ENCODE measurements around the gene ENSA. TPM values are rescaled to one million over a fixed set of nuclear protein-coding genes. Genes with fewer than 3 reads are reported as not detected.
"Not testable (repeated sequence)": the region's sequence is repeated elsewhere in the genome, so short reads cannot be mapped to it uniquely, and the experiment has no call there.

Gene ENSA, protein sequence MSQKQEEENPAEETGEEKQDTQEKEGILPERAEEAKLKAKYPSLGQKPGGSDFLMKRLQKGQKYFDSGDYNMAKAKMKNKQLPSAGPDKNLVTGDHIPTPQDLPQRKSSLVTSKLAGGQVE
- total RNA-seq, result 100 to 1,000 TPM; 202 to 252 TPM

DNA sequence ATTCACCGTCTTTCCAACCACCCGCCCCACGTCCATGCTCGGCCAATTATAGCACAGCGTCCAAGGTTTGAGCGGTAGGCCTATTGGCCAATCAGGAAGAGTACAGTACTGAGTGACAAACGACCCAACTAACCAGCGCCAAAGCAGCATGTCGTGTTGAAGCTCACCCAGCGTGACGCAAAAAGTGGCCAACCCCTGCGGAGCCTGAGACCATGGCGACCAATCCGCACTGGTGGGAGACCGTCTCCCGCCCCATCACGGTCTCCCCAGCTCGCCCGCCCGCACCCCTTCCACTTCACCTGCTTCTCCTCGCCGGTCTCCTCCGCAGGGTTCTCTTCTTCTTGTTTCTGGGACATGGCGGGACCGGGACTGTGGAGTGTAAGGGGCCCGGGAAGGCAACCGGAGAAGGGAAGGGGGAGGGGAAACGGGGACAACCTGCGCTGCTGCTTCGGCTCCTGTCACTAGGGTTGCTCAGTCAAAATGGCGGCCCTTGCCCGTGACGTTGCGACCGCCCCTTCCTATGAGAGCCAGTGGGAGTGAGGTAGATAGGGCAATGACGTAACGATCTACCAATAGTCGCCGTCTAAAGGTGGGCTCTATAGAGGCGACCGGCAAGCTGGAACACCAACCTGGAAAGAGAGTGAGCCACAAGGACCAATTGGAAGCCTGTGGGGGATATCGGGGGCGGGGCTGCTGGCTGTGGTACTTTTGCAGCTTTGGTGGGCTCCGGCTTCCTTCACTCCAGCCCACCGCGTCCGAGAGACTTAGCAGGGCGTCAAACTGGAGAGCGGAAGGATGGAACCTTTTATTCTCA lies at the start of gene ENSA:
Gene ENSA (minus strand): TSS at position 498 of the 814 bp plus-strand sequence. CDS start 142 bp downstream, at position 356.
- Mint-ChIP-seq H3K4me1 (peaks cover 41% of the 10 kb centered on the region), H3K9me3 (ENCODE audit: low read depth) (no peaks in the 10 kb centered on the region), H3K27me3 (no peaks in the 10 kb centered on the region), H3K4me3 (no peak within 1 kb of the TSS), H3K27ac (no peak within 1 kb of the TSS), H3K36me3 (peaks cover 31% of the 10 kb centered on the region)
- CTCF ChIA-PET, result interaction anchor here (0.8 to 4.0 kb wide), 11 partner anchors 10 to 350 kb away, joined by 3 to 52 read pairs (median 3); partner anchors contain the start of genes GOLPH3L and MCL1
- ATAC-seq (peak; percentile 90), DNase-seq (peak; percentile 99)

DNA sequence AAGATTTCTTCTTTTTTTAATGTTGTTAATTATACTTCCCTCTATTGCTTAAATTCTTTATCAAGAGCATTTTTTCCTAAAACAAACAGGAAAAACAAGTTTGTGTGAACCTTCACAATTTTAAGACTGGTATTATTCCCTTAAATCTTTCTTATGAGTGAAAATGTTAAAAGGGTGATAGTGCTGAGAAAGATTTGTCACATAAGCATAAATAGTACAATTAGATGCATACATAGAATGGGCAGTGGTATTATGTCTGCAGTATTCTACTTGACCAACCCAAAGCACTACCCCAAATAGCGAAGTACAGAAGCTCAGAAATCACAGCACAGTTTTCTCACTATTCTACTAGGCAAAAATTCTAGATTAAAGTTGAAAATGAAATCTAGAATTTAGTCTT lies 49.6 kb upstream of the ENSA start:
- no peaks in the 10 kb centered on the region for H3K27me3 Mint-ChIP-seq
- DNase-seq, result no peak
- no peak overlapping the region for H3K27ac Mint-ChIP-seq
- H3K4me3 Mint-ChIP-seq, result no peak overlapping the region
- H3K4me1 Mint-ChIP-seq, result peaks cover 14% of the 10 kb centered on the region
- CTCF ChIA-PET, result no interaction called here
- no peak for ATAC-seq
- H3K36me3 Mint-ChIP-seq, result peaks cover 16% of the 10 kb centered on the region
- no peaks in the 10 kb centered on the region for H3K9me3 Mint-ChIP-seq (ENCODE audit: low read depth)

DNA sequence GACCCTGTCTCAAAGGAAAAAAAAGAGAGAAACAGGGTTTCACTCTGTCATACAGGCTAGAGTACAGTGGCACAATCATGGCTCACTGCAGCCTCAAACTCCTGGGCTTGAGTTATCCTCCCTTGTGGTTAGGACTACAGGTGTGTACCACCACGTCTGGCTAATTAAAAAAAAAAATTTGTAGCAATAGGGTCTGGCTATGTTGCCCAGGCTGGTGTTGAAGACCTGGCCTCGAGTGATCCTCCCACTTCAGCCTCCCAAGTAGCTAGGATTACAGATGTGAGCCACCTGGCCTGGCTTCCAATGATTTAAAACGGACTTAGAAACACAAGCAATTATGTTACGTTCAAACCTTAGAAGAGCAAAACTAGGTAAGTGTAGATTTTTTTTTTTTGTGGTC lies 45.5 kb upstream of the ENSA start:
- Mint-ChIP-seq H3K27me3 (no peaks in the 10 kb centered on the region), H3K36me3 (peaks cover 5% of the 10 kb centered on the region), H3K27ac (no peak overlapping the region), H3K4me3 (no peak overlapping the region), H3K4me1 (peaks cover 4% of the 10 kb centered on the region), H3K9me3 (ENCODE audit: low read depth) (no peaks in the 10 kb centered on the region)
- DNase-seq, result no peak
- no peak for ATAC-seq
- CTCF ChIA-PET, result no interaction called here

DNA sequence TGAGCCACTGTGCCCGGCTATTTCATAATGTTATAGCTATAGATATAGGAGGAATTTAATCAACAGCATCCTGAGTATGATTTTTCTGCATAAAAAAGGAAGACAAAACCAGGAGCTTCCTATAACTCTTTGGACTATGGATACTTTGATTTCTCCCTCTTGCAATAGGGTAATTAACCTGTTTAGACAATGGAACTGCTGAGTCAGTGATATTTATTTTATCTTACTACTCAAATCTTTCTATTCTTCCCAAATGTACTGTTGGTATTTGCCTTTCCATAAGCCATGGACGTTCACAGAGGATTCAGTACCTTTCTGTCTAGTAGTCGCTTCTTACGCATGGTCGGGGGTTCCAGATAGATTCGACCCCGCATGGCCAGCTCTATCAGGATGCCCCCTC lies 33.9 kb upstream of the ENSA start:
- H3K4me1 Mint-ChIP-seq, result no peaks in the 10 kb centered on the region
- CTCF ChIA-PET, result no interaction called here
- H3K4me3 Mint-ChIP-seq, result no peak overlapping the region
- H3K27me3 Mint-ChIP-seq, result no peaks in the 10 kb centered on the region
- peaks cover 29% of the 10 kb centered on the region for H3K36me3 Mint-ChIP-seq
- no peak for DNase-seq
- H3K27ac Mint-ChIP-seq, result no peak overlapping the region
- no peaks in the 10 kb centered on the region for H3K9me3 Mint-ChIP-seq (ENCODE audit: low read depth)
- ATAC-seq, result no peak

DNA sequence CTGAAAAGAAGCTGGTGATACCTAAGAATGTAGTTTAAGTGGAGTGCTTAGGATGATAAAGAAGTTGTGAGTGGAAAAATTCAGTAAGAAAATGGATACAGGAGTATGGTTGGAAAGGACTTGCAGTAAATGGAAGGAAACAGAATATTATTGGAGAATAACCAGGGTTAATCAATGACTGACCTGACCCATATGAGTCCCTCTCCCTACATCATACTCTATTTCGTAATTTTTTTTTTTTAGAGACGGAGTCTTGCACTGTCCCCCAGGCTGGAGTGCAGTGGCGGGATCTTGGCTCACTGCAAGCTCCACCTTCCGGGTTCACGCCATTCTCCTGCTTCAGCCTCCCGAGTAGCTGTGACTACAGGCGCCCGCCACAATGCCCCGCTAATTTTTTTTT lies 33.4 kb upstream of the ENSA start:
- Mint-ChIP-seq H3K4me1 (no peaks in the 10 kb centered on the region), H3K4me3 (no peak overlapping the region), H3K9me3 (ENCODE audit: low read depth) (no peaks in the 10 kb centered on the region), H3K27me3 (no peaks in the 10 kb centered on the region), H3K27ac (no peak overlapping the region), H3K36me3 (peaks cover 29% of the 10 kb centered on the region)
- ATAC-seq (no peak), DNase-seq (no peak)
- CTCF ChIA-PET, result no interaction called here

DNA sequence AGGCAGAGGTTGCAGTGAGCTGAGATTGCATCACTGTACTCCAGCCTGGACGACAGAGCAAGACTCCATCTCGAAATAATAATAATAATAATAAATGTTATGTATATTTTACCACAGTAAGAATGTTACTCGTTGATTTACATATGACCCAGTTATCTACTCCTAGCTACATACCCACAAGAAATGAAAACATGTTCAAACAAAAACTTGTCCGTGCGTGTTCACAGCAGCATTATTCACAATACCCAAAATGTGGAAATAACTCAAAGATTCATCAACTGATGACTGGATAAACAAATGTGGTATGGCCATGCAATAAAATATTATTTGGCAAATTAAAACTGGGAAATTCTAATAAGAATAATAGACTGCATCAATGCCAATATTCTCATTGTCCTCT lies 31.7 kb upstream of the ENSA start:
- no peaks in the 10 kb centered on the region for H3K4me1 Mint-ChIP-seq
- H3K27me3 Mint-ChIP-seq, result no peaks in the 10 kb centered on the region
- CTCF ChIA-PET, result no interaction called here
- ATAC-seq, result no peak
- H3K9me3 Mint-ChIP-seq (ENCODE audit: low read depth), result no peaks in the 10 kb centered on the region
- peaks cover 28% of the 10 kb centered on the region for H3K36me3 Mint-ChIP-seq
- H3K27ac Mint-ChIP-seq, result no peak overlapping the region
- H3K4me3 Mint-ChIP-seq, result no peak overlapping the region
- DNase-seq, result no peak

DNA sequence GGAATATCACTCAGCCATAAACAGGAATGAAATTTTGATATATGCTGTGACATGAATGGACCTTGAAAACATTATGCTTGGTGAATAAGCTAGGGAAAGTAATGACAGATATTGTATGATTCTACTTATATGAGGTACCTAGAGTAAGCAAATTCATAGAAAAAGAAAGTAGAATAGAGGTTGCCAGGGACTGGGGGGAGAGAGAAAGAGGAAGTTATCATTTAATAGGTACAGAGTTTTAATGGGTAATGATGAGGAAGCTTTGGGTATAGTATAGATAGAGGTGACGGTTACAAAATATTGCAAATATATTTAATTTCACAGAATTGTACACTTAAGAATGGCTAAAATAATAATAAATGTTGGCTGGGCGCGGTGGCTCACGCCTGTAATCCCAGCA lies 31.2 kb upstream of the ENSA start:
- Mint-ChIP-seq H3K4me1 (no peaks in the 10 kb centered on the region), H3K9me3 (ENCODE audit: low read depth) (no peaks in the 10 kb centered on the region), H3K4me3 (no peak overlapping the region), H3K36me3 (peaks cover 28% of the 10 kb centered on the region), H3K27ac (no peak overlapping the region), H3K27me3 (no peaks in the 10 kb centered on the region)
- no peak for ATAC-seq
- CTCF ChIA-PET, result no interaction called here
- DNase-seq, result no peak

DNA sequence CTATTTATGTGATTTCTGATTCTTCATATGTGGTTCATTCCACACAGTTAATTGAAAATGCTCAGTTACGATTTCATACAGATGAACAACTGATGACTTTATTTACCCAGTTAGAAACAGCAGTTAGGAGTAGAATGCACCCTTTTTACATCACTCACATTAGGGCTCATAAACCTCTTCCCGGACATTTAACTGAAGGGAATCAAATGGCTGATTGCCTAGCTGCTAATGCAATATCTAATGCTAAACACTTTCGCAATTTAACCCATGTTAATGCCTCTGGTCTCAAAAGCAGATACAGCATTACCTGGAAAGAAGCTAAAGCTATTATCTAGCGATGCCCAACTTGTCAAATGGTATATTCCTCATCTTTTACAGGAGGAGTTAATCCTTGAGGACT lies 27.7 kb upstream of the ENSA start:
- CTCF ChIA-PET; H3K4me1 Mint-ChIP-seq; H3K27ac Mint-ChIP-seq; H3K4me3 Mint-ChIP-seq; H3K9me3 Mint-ChIP-seq (ENCODE audit: low read depth); DNase-seq; ATAC-seq; H3K27me3 Mint-ChIP-seq: not testable (repeated sequence)
- peaks cover 21% of the 10 kb centered on the region for H3K36me3 Mint-ChIP-seq

DNA sequence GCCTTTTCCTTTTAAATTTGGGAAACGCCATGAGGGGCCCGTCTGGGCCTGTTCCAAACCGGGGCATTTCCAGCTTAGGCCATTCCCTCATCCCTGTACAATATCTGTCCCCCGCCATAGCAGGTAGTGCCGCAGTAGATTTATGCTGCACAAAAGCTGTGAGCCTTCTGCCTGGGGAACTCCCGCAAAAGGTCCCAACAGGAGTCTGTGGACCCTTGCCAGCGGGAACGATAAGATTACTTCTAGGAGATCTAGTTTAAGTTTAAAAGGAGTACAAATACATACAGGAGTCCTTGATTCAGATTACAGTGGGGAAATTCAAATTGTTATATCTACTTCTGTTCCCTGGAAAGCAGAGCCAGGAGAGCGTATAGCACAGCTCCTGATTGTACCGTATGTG lies 25.2 kb upstream of the ENSA start:
- ATAC-seq; H3K4me1 Mint-ChIP-seq; CTCF ChIA-PET; DNase-seq; H3K9me3 Mint-ChIP-seq (ENCODE audit: low read depth); H3K27me3 Mint-ChIP-seq; H3K4me3 Mint-ChIP-seq; H3K27ac Mint-ChIP-seq: not testable (repeated sequence)
- peaks cover 11% of the 10 kb centered on the region for H3K36me3 Mint-ChIP-seq

DNA sequence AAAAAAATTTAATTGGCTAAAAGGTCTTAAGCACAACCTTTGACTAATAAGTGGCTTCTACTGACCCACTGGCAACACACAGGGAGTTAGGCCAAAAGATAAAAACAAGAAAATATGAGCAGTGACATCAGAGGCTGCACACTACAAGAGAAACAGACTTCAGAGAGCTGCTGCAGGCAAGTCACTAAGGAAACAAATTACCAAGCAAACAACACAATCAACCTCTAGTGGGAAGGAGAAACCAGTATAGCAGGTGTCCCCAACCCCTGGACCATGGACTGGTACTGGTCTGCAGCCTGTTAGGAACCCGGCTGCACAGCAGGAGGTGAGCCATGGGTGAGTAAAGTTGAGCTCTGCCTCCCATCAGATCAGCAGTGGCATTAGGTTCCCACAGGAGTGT lies 20.8 kb upstream of the ENSA start:
- no peak overlapping the region for H3K4me3 Mint-ChIP-seq
- no peaks in the 10 kb centered on the region for H3K9me3 Mint-ChIP-seq (ENCODE audit: low read depth)
- no peak for DNase-seq
- H3K27ac Mint-ChIP-seq, result no peak overlapping the region
- H3K27me3 Mint-ChIP-seq, result no peaks in the 10 kb centered on the region
- H3K36me3 Mint-ChIP-seq, result peaks cover 16% of the 10 kb centered on the region
- no peak for ATAC-seq
- CTCF ChIA-PET, result interaction anchor here (1.2 to 1.6 kb wide), 2 partner anchors 12 to 21 kb away, joined by 3 read pairs; partner anchors contain the start of gene ENSA
- peaks cover 5% of the 10 kb centered on the region for H3K4me1 Mint-ChIP-seq

DNA sequence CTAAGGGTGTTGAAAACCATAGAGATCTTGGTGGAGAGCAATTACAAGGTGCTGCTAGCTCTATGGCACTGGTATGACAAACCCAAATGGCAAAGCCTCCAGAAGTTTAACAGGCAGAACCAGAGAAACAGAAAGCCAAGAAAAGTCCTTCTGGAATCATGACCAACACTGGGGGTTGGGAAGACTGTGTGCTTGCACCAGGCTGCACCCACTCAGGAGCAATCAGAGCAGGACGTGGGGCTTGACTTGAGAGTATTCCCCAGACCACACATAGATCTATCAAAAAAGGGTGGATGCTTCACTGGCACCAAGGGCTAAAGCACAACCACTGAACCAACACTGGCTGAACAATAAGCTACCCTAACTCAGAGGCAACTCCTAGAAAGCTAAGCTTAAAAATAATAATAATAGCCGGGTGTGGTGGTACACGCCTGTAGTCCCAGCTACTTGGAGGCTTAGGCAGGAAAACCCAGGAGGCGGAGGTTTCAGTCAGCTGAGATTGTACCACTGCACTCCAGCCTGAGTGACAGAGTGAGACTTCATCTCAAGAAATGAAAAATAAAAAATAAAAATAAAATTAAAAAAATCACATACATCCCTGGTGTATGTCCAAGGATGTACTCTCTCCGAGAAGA lies 20.1 kb upstream of the ENSA start:
- peaks cover 16% of the 10 kb centered on the region for H3K36me3 Mint-ChIP-seq
- CTCF ChIA-PET, result interaction anchor here (0.7 to 1.6 kb wide), 4 partner anchors 12 to 89 kb away, joined by 3 to 4 read pairs (median 3); partner anchors contain the start of gene ENSA
- H3K27ac Mint-ChIP-seq, result no peak overlapping the region
- H3K9me3 Mint-ChIP-seq (ENCODE audit: low read depth), result no peaks in the 10 kb centered on the region
- DNase-seq (no peak), ATAC-seq (no peak)
- H3K27me3 Mint-ChIP-seq, result no peaks in the 10 kb centered on the region
- H3K4me1 Mint-ChIP-seq, result peaks cover 5% of the 10 kb centered on the region
- no peak overlapping the region for H3K4me3 Mint-ChIP-seq

DNA sequence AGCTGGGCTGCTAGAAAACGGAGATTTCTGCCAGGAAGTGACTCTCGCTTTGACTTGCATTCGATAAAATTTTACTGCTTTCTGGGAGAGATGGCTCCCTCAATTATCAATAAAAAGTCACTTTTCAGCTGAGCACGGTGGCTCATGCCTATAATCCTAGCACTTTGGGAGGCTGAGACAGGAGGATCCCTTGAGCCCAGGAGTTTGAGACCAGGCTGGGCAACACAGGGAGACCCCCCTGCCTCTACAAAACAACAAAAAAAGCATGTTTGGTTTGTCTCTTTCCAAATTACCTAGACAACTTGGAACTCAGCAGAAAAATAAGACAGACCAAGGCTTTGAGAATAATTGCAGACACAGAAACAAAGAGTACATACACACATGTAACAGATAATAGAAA lies 12.9 kb upstream of the ENSA start:
- H3K36me3 Mint-ChIP-seq, result no peaks in the 10 kb centered on the region
- ATAC-seq, result no peak
- no peaks in the 10 kb centered on the region for H3K27me3 Mint-ChIP-seq
- H3K9me3 Mint-ChIP-seq (ENCODE audit: low read depth), result no peaks in the 10 kb centered on the region
- CTCF ChIA-PET, result no interaction called here
- H3K4me1 Mint-ChIP-seq, result no peaks in the 10 kb centered on the region
- no peak overlapping the region for H3K4me3 Mint-ChIP-seq
- no peak for DNase-seq
- H3K27ac Mint-ChIP-seq, result no peak overlapping the region

DNA sequence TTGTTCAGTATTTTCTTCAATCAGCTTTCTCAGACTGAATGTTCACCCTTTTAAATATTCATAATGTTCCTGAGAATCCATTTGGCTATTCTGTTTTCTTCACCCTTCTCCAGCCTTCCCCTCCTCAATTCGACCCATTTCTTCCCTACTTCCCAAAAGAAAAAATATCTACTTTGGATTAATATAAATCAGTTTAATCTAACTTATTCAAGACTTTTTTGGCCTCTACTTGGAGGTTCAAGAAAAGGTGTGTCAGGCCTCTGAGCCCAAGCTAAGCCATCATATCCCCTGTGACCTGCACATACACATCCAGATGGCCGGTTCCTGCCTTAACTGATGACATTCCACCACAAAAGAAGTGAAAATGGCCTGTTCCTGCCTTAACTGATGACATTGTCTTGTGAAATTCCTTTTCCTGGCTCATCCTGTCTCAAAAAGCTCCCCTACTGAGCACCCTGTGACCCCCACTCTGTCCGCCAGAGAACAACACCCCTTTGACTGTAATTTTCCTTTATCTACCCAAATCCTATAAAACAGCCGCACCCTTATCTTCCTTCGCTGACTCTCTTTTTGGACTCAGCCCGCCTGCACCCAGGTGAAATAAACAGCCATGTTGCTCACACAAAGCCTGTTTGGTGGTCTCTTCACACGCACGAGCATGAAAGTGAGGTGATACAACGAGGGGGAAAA lies 11.9 kb upstream of the ENSA start:
- DNase-seq; H3K27ac Mint-ChIP-seq; H3K4me1 Mint-ChIP-seq; H3K36me3 Mint-ChIP-seq; H3K9me3 Mint-ChIP-seq (ENCODE audit: low read depth); H3K27me3 Mint-ChIP-seq; ATAC-seq; H3K4me3 Mint-ChIP-seq; CTCF ChIA-PET: not testable (repeated sequence)

Measured in activated CD8-positive, alpha-beta memory T cell treated with anti-CD3 and anti-CD28 coated beads, Interleukin-2, amount 10 ng/mL, durations not matched to agents 7 days and 5 days (primary cell).